HG03139 (cell line): Measurements from ENCODE around the gene PIGV.
"Not testable (repeated sequence)": the region's sequence is repeated elsewhere in the genome, so short reads cannot be mapped to it uniquely, and the experiment has no call there.

Experiments used
- ATAC-seq: cut with Tn5 transposase; IDR thresholded peaks from one replicate; pipeline ENCODE4 v1.9.1; 2021; ENCODE audit not compliant: unreplicated experiment

Gene PIGV

DNA sequence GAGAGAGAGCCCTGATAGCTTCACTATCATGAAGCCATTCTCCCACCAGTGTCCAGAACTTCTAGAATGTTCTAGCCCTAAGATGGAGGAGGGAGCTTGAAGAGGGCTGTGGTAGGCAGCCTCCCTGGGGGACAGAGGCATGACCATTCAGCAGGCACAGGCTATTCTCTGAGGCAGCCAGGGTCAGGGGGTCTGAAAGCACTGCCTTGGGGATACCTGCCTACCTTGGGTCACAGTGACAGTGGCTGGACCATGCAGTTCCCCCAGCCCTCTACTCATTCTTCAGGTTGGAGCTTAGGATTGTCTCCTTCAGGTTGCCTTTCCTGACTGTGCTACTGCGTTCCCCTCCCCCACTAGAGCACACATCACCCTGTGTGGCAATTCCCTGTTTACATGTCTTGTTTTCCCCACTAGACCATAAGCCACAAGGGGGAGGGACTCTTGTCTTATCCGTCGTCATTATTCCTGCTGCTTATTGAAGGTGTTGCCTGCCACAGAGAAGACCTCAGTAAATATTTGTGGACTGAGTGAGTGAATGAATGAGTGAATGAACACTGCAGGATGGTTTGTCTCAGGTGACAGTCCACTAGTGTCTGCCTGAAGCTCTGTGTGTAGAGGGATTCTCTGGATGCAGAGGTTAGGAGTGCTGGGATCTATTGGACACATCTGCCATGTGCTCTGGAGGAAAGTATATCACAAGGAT lies 43.9 kb downstream of the PIGV start:
- no peak for ATAC-seq

DNA sequence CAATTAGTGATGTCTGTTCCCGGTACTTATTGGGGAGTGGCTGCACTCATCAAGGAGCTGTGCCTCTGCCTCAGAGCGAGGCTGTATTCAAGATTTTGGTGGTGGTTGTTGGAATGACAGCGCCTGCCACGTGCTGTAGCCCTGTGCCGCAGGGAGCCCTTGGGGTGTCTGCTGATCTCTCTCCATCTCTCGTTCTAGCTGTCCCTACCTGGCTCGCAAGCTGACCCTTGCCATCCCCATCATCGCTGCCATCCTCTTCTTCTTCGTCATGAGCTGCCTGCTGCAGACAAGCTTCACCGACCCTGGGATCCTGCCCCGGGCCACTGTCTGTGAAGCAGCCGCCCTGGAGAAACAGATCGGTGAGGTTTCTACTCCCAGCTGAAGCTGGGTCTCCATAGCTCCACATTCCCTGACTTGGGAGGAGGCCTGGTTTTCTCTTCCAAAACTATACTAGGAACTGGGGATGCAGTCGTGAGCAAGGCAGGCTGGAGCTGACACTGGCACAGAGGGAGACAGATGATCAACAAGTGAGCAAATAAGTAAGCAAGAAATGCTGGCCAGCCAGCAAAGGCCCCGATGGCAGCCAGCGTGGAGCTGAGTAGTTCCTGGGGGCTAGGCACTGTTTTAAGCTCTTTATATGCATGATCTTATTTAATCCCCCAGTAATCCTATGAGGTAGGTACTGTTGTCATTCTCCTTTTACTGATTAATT lies 44.7 kb downstream of the PIGV start:
- ATAC-seq = no peak

- ATAC-seq = peak; percentile 69
These were observed 46.0 kb downstream of the PIGV start for GRCh38 chr1:26833432-26834405.

- not testable (repeated sequence) for ATAC-seq
These were observed 49.9 kb downstream of the PIGV start for GRCh38 chr1:26837665-26838064.

GRCh38 chr1:26838474-26839338 lies 51.0 kb downstream of the PIGV start:
- peak; percentile 78 for ATAC-seq

DNA sequence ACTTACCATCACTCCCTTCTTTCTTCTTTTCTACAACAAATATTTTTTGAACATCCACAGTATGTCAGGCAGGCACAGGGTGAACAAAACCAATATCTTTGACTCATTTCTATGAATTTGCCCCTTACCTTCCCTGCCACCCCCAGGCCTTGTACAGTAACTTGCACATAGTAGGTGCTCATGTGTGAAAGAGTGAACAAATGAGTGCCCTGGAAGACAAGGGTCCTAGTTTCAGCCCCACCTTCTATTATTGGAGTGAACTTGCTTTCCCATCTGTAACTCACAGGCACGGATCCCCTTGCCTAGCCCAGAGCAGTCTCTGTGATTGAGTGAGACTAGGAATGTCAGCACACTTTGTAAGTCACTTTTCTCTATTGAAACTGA lies 51.6 kb downstream of the PIGV start:
- ATAC-seq = no peak

GRCh38 chr1:26839779-26840178 lies 52.0 kb downstream of the PIGV start:
- no peak for ATAC-seq

DNA sequence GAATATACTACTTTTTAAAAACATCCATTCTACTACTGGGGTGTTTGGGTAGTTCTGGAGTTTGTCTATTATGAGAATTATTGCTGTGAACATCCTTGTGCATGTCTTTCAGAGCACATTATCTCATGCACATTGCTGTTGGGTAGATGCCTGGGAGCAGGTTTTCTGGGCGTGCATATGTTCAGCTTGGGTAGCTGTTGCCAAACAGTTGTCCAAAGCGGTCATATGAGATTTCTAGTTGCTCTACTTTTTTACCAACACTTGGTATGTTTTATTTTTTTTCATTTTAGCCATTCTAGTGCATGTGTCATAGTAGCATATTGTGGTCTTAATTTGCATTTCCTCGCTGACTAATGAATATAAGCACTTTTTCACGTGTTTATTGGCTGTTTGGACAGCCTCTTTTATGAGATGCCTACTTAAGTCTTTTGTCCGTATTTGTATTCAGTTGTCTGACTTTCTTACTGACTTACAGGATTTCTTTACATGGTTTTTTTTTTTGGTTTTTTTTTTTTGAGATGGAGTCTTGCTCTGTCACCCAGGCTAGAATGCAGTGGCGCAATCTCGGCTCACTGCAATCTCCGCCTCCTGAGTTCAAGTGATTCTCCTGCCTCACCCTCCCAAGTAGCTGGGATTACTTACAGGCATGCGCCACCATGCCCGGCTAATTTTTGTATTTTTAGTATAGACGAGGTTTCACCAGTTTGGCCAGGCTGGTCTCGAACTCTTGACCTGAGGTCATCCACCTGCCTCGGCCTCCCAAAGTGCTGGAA lies 56.9 kb downstream of the PIGV start:
- ATAC-seq = no peak

DNA sequence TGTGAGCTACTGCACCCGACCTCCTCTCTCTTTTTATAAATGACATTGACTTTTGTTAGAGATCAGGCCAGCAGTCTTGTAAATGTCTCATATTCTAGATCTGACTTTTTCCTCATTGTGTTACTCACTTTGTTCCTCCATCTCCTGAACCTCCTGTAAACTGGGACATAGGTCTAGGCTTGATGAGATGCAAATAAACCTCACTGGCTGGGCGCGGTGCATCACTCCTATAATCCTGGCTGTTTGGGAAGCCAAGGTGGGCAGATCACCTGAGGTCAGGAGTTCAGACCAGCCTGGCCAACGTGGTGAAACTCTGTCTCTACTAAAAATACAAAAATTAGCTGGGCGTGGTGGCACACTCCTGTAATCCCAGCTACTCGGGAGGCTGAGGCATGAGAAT lies 60.1 kb downstream of the PIGV start:
- not testable (repeated sequence) for ATAC-seq
